T-helper 1 cell treated with Interleukin-12 subunit alpha and Interleukin-12 subunit beta and Interleukin-4 antibody, amounts not matched to agents 30 μg/mL and 1 μg/mL, for 36 hours (primary cell): ENCODE measurements around the gene POLL.

Experiments used
- H3K27ac Mint-ChIP-seq: one replicate; pipeline ENCODE4 v1.8.0; 2021; ENCODE audit warnings: mild to moderate bottlenecking, mixed read lengths
- H3K27me3 Mint-ChIP-seq: one replicate; pipeline ENCODE4 v1.8.0; 2021; ENCODE audit warnings: low read depth, mixed read lengths
- H3K36me3 Mint-ChIP-seq: one replicate; pipeline ENCODE4 v1.8.0; 2021; ENCODE audit warnings: low read depth, mixed read lengths
- H3K4me1 Mint-ChIP-seq: one replicate; pipeline ENCODE4 v1.8.0; 2021; ENCODE audit warnings: low read depth, mixed read lengths
- H3K4me3 Mint-ChIP-seq: one replicate; pipeline ENCODE4 v1.8.0; 2021; ENCODE audit warnings: mild to moderate bottlenecking, moderate library complexity, mixed read lengths
- H3K9me3 Mint-ChIP-seq: one replicate; pipeline ENCODE4 v1.8.0; 2021; ENCODE audit warnings: mixed read lengths

The POLL gene

GRCh38 chr10:101572785-101573184 lies 15.3 kb downstream of the POLL start:
- Mint-ChIP-seq H3K4me3 (no peak overlapping the region), H3K36me3 (no peaks in the 10 kb centered on the region), H3K27me3 (peaks cover 21% of the 10 kb centered on the region), H3K9me3 (no peaks in the 10 kb centered on the region), H3K27ac (no peak overlapping the region), H3K4me1 (peaks cover 7% of the 10 kb centered on the region)

- H3K4me1 Mint-ChIP-seq: peaks cover 9% of the 10 kb centered on the region
- no peak overlapping the region for H3K27ac Mint-ChIP-seq
- peaks cover 27% of the 10 kb centered on the region for H3K27me3 Mint-ChIP-seq
- H3K4me3 Mint-ChIP-seq: no peak overlapping the region
- H3K9me3 Mint-ChIP-seq: no peaks in the 10 kb centered on the region
- H3K36me3 Mint-ChIP-seq: no peaks in the 10 kb centered on the region
Observed at GRCh38 chr10:101572126-101572525, 15.9 kb downstream of the POLL start.

GRCh38 chr10:101571271-101571925 lies 16.7 kb downstream of the POLL start:
- Mint-ChIP-seq H3K4me3 (no peak overlapping the region), H3K4me1 (peaks cover 11% of the 10 kb centered on the region), H3K27me3 (peaks cover 32% of the 10 kb centered on the region), H3K36me3 (no peaks in the 10 kb centered on the region), H3K9me3 (no peaks in the 10 kb centered on the region), H3K27ac (no peak overlapping the region)

GRCh38 chr10:101570428-101571270 lies 17.4 kb downstream of the POLL start:
- H3K36me3 Mint-ChIP-seq: no peaks in the 10 kb centered on the region
- no peak overlapping the region for H3K4me3 Mint-ChIP-seq
- H3K9me3 Mint-ChIP-seq: no peaks in the 10 kb centered on the region
- peaks cover 11% of the 10 kb centered on the region for H3K4me1 Mint-ChIP-seq
- peaks cover 40% of the 10 kb centered on the region for H3K27me3 Mint-ChIP-seq
- H3K27ac Mint-ChIP-seq: no peak overlapping the region

- peak overlapping the region; percentile 8 for H3K27ac Mint-ChIP-seq
- H3K36me3 Mint-ChIP-seq: no peaks in the 10 kb centered on the region
- peaks cover 48% of the 10 kb centered on the region for H3K27me3 Mint-ChIP-seq
- H3K4me1 Mint-ChIP-seq: peaks cover 11% of the 10 kb centered on the region
- peak overlapping the region; percentile 62 for H3K4me3 Mint-ChIP-seq
- H3K9me3 Mint-ChIP-seq: no peaks in the 10 kb centered on the region
Observed at GRCh38 chr10:101569622-101570427, 18.2 kb downstream of the POLL start.

DNA sequence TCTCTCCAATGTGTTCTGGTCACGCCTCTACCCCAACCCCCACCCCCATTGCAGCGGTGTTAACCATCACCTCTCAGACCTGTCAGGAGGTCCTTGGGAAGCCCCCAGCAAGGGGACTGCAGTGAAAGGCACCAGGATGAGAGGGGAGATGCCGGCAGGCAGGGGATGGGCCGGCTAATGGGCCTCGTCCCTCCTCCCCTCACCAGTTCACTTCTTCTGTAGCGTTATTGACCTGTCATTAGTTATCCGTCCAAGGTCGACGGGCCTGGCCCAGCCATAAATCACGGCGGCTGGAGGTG lies 18.8 kb downstream of the POLL start:
- Mint-ChIP-seq H3K9me3 (no peaks in the 10 kb centered on the region), H3K27ac (no peak overlapping the region), H3K36me3 (no peaks in the 10 kb centered on the region), H3K4me3 (no peak overlapping the region), H3K4me1 (peaks cover 11% of the 10 kb centered on the region), H3K27me3 (peaks cover 50% of the 10 kb centered on the region)

DNA sequence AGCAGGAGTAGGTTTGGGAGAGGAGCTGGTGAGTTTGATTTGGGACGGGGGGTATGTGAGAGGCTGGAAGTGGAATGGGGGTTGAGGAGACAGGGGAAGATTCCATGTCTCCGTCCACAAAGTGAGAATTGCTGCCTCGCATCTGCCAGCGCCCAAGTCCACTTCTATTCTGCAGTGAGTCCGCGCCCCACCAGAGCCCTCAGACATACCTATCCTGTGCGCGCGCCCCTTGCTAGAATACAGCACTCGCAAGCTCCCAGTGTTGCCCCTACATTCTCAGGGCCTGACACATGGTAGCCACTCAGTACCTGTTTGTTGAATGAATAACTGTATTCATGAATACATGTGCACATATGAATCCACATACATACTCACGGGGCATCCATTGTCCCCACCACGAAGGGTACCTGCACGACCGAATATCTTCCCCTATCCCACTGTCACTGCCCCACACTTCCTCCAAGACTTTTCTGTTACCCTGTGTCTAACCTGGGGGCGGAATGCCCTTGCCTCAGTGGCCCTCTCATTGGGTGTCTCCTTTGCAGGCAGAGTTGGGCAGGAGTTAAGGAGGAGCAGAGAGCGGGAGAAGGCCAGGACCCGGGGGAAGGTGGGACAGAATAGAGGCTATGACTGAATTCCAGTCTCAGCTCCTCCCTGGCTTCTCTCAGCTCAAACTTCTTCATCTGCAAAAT lies 19.9 kb downstream of the POLL start:
- H3K9me3 Mint-ChIP-seq: no peaks in the 10 kb centered on the region

GRCh38 chr10:101567165-101568006 lies 20.7 kb downstream of the POLL start:
- Mint-ChIP-seq H3K4me3 (no peak overlapping the region), H3K9me3 (no peaks in the 10 kb centered on the region), H3K4me1 (peaks cover 11% of the 10 kb centered on the region), H3K27ac (no peak overlapping the region), H3K27me3 (peaks cover 54% of the 10 kb centered on the region), H3K36me3 (no peaks in the 10 kb centered on the region)

More for the DNA sequence above, 19.9 kb downstream of the POLL start:
- H3K36me3 Mint-ChIP-seq: no peaks in the 10 kb centered on the region
- H3K27ac Mint-ChIP-seq: no peak overlapping the region
- peaks cover 11% of the 10 kb centered on the region for H3K4me1 Mint-ChIP-seq
- H3K4me3 Mint-ChIP-seq: peak overlapping the region; percentile 31
- peaks cover 54% of the 10 kb centered on the region for H3K27me3 Mint-ChIP-seq

DNA sequence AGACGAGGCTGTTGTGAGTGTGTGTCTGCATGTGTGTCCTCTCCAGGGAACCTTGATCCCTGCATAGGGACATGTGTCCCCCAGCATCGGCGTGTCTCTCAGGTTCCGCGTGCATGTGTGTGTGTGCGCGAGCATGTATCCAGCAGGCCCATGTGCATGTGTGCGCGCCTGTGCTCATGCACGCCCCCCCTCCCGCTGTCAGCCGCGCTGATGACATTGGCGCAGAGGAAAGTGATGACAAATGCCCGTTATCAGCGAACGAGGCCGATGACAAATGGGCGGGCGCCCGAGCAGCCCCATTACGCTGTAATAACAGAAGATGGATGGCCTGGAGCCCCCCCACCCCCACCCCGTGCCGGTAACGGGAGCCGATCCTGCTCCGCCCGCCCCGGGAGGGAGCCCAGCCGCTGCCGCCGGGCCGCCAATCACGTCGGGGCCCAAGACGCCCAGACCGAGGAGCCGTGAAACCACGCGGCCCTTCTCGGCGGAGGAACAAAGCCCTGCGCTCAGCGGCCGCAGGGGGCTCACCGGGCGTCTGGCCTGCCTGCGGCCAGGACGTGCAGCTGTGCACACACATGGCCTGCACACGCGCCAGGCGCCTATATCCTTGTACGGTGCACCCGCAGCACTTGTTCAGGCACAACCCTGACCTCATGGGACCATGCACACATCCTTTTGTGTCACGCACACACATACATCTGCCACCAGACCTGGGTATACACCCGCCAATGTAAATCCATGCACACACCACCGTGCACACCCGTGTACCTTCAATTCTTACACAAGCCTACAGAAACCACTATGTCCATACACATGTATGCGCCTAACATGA lies 21.5 kb downstream of the POLL start:
- Mint-ChIP-seq H3K27me3 (peaks cover 54% of the 10 kb centered on the region), H3K36me3 (no peaks in the 10 kb centered on the region), H3K27ac (no peak overlapping the region), H3K9me3 (no peaks in the 10 kb centered on the region), H3K4me1 (peaks cover 11% of the 10 kb centered on the region), H3K4me3 (no peak overlapping the region)

- Mint-ChIP-seq H3K36me3 (no peaks in the 10 kb centered on the region), H3K27me3 (peaks cover 54% of the 10 kb centered on the region), H3K4me3 (no peak overlapping the region), H3K4me1 (peaks cover 11% of the 10 kb centered on the region), H3K9me3 (no peaks in the 10 kb centered on the region), H3K27ac (no peak overlapping the region)
Observed at GRCh38 chr10:101565936-101566332, 22.1 kb downstream of the POLL start.

- Mint-ChIP-seq H3K4me1 (peaks cover 9% of the 10 kb centered on the region), H3K27ac (no peak overlapping the region), H3K27me3 (peaks cover 54% of the 10 kb centered on the region), H3K9me3 (no peaks in the 10 kb centered on the region), H3K36me3 (no peaks in the 10 kb centered on the region), H3K4me3 (no peak overlapping the region)
Observed at GRCh38 chr10:101565370-101565900, 22.6 kb downstream of the POLL start.

DNA sequence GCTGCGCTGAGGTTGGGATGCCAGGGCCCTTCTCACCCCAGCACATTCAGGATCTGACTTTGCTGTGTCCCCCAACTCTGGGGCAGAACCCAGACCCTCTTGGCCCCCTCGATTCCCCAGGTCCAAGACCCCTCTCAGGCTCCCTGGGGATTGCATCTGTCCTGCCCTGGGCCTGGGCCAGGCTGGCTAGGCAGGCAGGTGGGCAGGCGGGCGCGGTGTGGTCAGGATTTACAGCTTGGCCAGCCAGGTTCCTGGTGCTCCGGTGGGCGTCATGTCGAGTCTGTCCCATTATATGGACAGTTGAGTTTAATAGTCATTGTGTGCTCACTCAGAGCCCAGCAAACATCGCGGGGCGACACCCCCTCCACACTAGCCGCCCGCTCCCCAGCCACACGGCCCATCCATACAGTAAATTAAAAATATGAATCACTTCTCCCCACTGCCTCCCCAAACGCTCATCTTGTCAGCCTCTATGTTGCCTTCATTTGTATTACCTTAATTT lies 23.5 kb downstream of the POLL start:
- no peak overlapping the region for H3K27ac Mint-ChIP-seq
- peaks cover 7% of the 10 kb centered on the region for H3K4me1 Mint-ChIP-seq
- H3K27me3 Mint-ChIP-seq: peaks cover 50% of the 10 kb centered on the region

More for the DNA sequence above, 23.5 kb downstream of the POLL start:
- H3K9me3 Mint-ChIP-seq: no peaks in the 10 kb centered on the region
- H3K36me3 Mint-ChIP-seq: no peaks in the 10 kb centered on the region
- H3K4me3 Mint-ChIP-seq: no peak overlapping the region
